Femur (tissue), 1 donor: ENCODE data around the gene CREB5.

Experiments
- DNase-seq: peaks from one replicate; pipeline ENCODE4 v3.0.0-alpha.2; 2017

CREB5 gene

GRCh38 chr7:28725045-28725642, 312.8 kb downstream of the CREB5 start:
- no peak for DNase-seq

GRCh38 chr7:28725911-28726310, 313.6 kb downstream of the CREB5 start:
- DNase-seq = no peak

- DNase-seq = no peak
These were observed 314.2 kb downstream of the CREB5 start for GRCh38 chr7:28726555-28726954.

DNA sequence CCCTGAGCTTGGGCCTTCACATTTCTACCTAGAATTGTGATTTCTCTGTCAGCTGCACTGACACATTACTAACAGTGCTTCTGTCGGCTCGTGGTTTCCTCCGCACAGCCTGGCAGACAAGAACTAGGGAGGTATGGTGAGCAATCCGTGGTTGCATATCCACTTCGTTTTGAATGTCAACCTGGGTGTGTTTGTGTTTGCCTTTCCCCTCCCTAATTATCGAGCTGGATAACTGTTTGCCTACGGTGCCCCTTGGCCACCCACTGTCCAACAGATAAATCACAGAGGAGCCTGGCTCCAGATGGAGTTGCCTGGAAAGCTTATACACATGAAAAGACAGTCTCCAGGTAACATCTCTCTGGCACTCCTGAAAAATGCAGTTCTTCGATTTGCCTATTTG, 317.0 kb downstream of the CREB5 start:
- no peak for DNase-seq

DNA sequence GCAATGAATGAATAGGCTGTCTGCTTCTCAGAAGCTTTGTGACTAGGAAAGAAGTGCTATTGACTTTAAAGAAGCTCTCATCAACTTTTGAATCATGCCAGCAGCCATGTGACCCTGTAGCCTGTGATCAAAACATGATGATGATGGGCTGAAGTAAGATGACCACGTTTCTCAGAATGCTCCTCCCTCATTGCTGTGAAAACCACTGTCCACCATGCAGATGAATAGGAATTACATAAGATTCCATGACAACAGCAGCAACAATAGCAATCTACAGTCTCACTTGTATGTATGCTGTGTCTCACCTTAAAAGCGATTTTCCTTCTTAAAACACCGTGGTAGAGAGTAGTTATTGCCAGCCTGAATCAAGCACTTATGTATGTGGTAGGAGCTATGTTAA, 317.4 kb downstream of the CREB5 start:
- DNase-seq = no peak

DNA sequence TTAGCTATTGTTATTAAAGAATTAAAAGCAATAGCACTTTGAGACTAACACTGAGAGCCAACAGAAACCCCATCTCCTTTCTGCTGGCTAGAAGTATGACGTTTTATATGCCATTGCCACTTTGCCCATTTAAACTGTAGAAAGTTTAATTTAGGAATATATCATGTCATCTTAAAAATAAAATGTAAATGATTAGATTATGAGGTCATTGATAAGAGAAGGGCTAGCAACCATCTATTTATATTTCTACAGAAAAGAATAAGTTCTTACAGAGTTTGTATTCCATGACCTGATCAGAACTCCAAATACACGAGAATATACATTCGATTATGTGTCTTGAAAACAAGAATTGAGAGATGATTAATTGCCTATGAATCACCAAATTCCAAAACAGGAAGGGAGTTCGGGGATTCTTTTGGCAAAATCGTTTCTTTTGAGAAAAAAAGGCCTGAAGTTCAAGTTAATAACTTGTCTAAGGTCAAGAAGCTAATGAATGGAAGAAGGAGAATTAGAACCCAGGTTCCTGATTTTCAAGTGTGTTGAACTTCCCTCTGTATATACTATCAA, 318.9 kb downstream of the CREB5 start:
- no peak for DNase-seq

- peak; percentile 84 for DNase-seq
These were observed 320.0 kb downstream of the CREB5 start for GRCh38 chr7:28732071-28732869.

GRCh38 chr7:28733035-28733434, 320.7 kb downstream of the CREB5 start:
- DNase-seq = no peak

GRCh38 chr7:28738412-28738811, 326.1 kb downstream of the CREB5 start:
- DNase-seq = no peak

DNA sequence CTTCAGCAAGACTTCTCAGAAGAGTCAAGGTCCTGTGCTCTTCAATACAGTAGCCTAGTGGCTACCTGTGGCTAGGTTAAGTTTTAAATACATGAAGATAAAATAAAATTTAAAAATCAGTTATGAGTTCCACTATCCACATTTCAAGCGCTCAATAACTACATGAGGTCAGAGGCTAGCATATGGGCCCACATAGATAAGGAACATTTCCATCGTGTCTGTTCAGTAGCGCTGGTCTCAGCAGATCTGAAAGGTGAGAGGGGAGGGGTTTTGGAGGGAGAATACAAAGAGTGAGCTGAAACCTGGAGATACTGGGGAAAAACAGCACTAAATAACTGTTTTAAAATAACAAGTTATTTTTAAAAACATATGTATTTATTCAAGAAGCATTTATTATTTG, 326.8 kb downstream of the CREB5 start:
- no peak for DNase-seq

DNA sequence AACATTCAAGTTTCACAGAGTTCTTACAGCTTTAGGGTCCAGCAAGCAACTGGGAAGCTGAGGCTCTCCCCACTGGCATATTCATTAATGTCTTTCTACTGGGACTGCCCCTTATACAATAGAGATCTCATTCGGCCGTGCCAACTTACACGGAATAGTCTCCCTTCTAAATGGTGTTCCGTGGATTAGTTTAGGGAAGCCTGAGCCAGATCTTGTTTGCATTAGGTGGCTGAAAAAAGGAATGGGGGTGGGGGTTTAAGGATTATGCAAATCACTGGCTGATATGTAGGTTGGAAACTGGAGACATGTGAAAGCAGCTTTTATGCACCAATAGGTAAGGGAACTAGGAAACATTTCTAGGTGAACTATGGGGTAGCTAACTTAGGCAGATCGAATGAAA, 327.5 kb downstream of the CREB5 start:
- DNase-seq = no peak

DNA sequence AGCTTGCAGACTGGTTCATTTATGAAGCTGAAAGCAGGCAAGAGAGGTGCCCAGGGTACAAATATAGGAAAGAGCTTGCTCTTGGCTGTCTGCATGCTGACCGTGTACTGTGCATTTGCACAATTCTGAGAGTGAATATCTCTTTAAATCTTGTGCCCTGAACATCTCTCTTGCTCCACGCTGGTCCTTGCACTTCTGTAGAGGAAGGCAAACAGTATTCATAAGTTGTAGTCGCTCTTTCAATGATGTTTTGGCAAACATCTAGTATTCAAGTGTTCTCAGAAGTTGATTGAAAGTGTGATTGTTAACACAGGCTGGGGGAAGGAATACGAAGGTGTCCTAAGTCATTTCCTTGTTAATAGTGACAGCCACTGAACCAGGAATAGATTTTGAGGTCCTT, 332.6 kb downstream of the CREB5 start:
- no peak for DNase-seq

GRCh38 chr7:28745351-28745750, 333.0 kb downstream of the CREB5 start:
- peak; percentile 42 for DNase-seq

DNA sequence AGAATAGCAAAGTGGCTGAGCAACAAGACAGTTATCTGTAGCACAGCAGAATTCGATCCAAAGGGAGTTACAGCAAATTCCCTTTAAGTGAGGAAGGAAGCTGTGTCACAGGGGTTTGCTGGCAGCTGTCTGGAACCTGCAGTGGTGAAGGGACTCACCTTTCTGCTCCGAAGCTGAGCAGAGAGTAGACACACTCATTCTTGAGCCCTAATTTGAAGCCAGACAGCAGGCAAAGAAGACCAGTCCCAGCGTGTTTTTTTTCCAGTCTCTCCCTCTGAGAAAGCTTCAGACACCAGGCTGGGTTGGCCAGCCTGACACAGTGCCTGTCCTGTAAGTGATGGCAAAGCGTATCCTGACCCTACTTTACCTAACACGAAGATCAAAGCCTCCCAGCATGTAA, 335.1 kb downstream of the CREB5 start:
- no peak for DNase-seq

- DNase-seq = no peak
These were observed 335.5 kb downstream of the CREB5 start for GRCh38 chr7:28747854-28748253.

DNA sequence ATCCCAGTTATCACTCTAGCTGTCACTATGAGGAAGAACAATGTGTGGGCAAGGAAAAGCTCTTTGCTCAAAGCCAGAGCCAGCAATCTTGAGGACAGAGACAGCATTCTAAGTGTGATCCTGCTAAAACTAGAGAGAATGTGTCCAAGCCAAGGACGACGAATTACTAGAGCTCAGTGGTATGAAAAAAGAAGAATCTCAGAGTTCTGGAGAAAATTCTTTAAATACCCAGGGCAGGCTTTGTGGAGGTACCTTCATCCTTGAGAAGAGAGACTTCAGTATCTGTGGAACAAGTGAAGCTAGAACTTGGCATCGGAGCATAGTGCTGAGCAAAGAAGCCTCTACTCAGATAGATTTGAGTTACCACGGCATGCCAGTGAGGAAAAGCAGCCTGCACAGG, 336.0 kb downstream of the CREB5 start:
- DNase-seq = no peak

DNA sequence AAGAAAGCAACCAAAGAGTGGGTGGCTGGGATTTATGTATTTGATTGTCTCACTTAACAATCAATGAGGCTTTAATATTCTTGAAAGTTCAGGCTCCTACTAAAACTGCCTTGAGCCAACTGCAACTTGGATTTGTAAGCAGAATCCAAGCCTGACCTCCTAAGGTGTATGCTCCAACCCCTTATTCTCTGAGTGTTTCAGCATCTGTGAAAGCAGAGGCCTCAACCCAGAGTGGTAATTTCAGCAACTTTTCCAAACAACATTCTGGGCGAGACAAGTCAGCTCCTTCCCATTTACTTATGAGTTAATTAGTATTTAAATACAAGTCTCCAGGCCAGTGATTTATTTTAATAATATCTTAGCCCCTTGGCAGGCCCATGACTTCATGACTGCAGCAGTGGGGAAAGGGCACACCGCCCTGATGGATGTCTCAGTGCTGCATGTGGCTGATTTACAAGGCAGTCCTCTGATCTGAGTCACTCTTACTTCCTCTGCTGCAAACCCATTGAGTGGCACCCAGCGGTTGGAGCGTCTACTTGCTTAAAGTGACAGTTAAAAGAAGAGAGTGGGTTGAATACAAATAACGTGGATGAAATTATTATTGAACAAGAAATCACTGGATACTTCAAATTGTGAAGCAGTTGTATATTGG, 336.7 kb downstream of the CREB5 start:
- DNase-seq = peak; percentile 50

GRCh38 chr7:28749638-28750037, 337.3 kb downstream of the CREB5 start:
- DNase-seq = no peak

GRCh38 chr7:28750981-28751380, 338.7 kb downstream of the CREB5 start:
- no peak for DNase-seq

DNA sequence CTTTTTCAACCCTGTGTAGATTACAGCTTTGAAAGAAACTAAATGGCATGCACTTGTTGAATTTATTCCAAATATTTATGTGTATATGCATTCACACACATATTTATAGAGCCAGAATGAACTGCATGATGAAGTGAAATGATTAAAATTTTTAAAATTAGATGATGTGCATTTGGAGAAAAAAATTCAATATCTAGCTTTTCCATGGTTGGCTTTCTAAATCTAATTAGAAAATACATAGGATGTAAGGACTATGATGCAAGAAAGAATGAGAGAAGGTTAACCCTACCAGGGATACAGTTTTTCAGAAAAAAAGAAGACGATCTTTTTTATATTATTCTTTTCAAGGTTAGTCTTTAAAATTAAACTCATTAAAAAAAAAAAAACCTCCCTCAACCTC, 341.3 kb downstream of the CREB5 start:
- no peak for DNase-seq

GRCh38 chr7:28754027-28754426, 341.7 kb downstream of the CREB5 start:
- peak; percentile 61 for DNase-seq

GRCh38 chr7:28754447-28754846, 342.1 kb downstream of the CREB5 start:
- DNase-seq = no peak

GRCh38 chr7:28755255-28755654, 342.9 kb downstream of the CREB5 start:
- no peak for DNase-seq

GRCh38 chr7:28758186-28758585, 345.9 kb downstream of the CREB5 start:
- DNase-seq = no peak
